Spleen (tissue), 11 donors: Measurements from ENCODE around the gene HIGD1B. TPM values are rescaled to one million over a fixed set of nuclear protein-coding genes. Genes with fewer than 3 reads are reported as not detected.

Experiments used
- DNase-seq: peaks from one replicate; pipeline ENCODE4 v3.0.0-alpha.2; 2020
- H3K27ac ChIP-seq, 8 donors: fragments of 200-600 bp; sonication (generic) in 7 of 8; 1 replicate in 4 of 8; 2 replicates in 4 of 8; pipeline versions ENCODE4 v1.5.0 to v1.8.0; 2016 to 2021; ENCODE audit warnings: inconsistent platforms in 4 of 8, mild to moderate bottlenecking in 4 of 8, moderate library complexity in 1 of 8
- H3K27me3 ChIP-seq, 7 donors: fragments of 200-600 bp; sonication (generic) in 6 of 7; replicated peaks in 1 of 7; 1 replicate in 4 of 7; 2 replicates in 3 of 7; pipeline versions ENCODE4 v1.5.0 to v1.8.0; 2016 to 2021; ENCODE audit warnings: inconsistent platforms in 3 of 7, mild to moderate bottlenecking in 1 of 7
- H3K36me3 ChIP-seq, 6 donors: fragments of 200-600 bp; sonication (generic) in 5 of 6; 1 replicate in 4 of 6; 2 replicates in 2 of 6; pipeline versions ENCODE4 v1.5.0 to v1.8.0; 2016 to 2021; ENCODE audit warnings: inconsistent platforms in 2 of 6
- H3K4me1 ChIP-seq, 6 donors: fragments of 200-600 bp; sonication (generic) in 5 of 6; 1 replicate in 3 of 6; 2 replicates in 3 of 6; pipeline versions ENCODE4 v1.5.0 to v1.8.0; 2016 to 2021; ENCODE audit warnings: inconsistent platforms in 3 of 6
- H3K4me3 ChIP-seq, 8 donors: fragments of 200-600 bp; sonication (generic) in 7 of 8; 1 replicate in 4 of 8; 2 replicates in 4 of 8; pipeline versions ENCODE4 v1.5.0 to v1.8.0; 2016 to 2021; ENCODE audit warnings: inconsistent platforms in 4 of 8, mild to moderate bottlenecking in 4 of 8, moderate library complexity in 2 of 8
- H3K9me3 ChIP-seq, 8 donors: fragments of 200-600 bp; sonication (generic) in 7 of 8; 1 replicate in 4 of 8; 2 replicates in 4 of 8; pipeline versions ENCODE4 v1.5.0 to v1.8.0; 2016 to 2021; ENCODE audit warnings: inconsistent platforms in 4 of 8
- CTCF ChIP-seq, 11 experiments: fragments of 200-600 bp in 7 of 11; fragments of 450-650 bp in 4 of 11; sonication (generic) in 4 of 11; IDR thresholded peaks in 8 of 11; conservative IDR thresholded peaks in 3 of 11; 1 replicate in 7 of 11; 2 replicates in 4 of 11; pipeline versions ENCODE4 v1.4.0 to v1.8.0; 2016 to 2021; ENCODE audit warnings: antibody characterized with exemption in 11 of 11, inconsistent platforms in 4 of 11, mild to moderate bottlenecking in 1 of 11
- POLR2A ChIP-seq, 3 donors: fragments of 450-650 bp; IDR thresholded peaks; one replicate each; pipeline ENCODE4 v1.5.1; 2017; ENCODE audit warnings: antibody characterized with exemption in 3 of 3, mild to moderate bottlenecking in 1 of 3
- POLR2AphosphoS5 ChIP-seq, 3 donors: sonication (generic); formaldehyde crosslinking; IDR thresholded peaks; one replicate each; pipeline ENCODE4 v1.5.1; 2017; ENCODE audit warnings: antibody characterized with exemption in 3 of 3
- WGBS, 5 donors: extraction: QIAGEN DNeasy Blood & Tissue Kit in 3 of 5; methylation state at CpG; one replicate each; pipeline versions ENCODE4 v1.1.5 to v1.1.7; 2013 to 2018; 5-methylcytosine and 5-hydroxymethylcytosine counted together
- intact Hi-C: fragments of 100-400 bp; cut with DNase I; formaldehyde crosslinking; loops from one replicate; pipeline ENCODE4 v1.15.0; 2023; ENCODE audit warnings: low total_unique reads
- polyA plus RNA-seq, 3 donors: library from polyadenylated mRNA; stranded (reverse); fragments of 200-250 nt; gene quantifications; one replicate each; pipeline ENCODE4 v1.2.1, GENCODE V29; 2013
- total RNA-seq, 7 donors: library from RNA; depleted of rRNA in 3 of 7; stranded (reverse); fragments of >200 nt in 3 of 7; fragmentation: NEBNext Ultra II Directional in 4 of 7; extraction: Animal tissue kit (Norgen Biotek cat#: 25700) in 4 of 7; gene quantifications; one replicate each; pipeline versions ENCODE4 v1.1.0 to v1.2.1, GENCODE V29; 2016 to 2021
- donor health status: healthy with polysubstance abuse.
- donor health status: DM: no; HTN: no; CAD: no; lungs with moderate emphysema.
- donor health status: DM: no; HTN: no; CAD: no.
- donor health status: Bipolar disorder and iron deficiency.
- donor health status: healthy.
- donor health status: DM: no; HTN: no; CAD: no.
- donor health status: DM: yes; HTN: yes; CAD: no.

The HIGD1B gene
- total and polyA plus RNA-seq, 10 donors, result 0.38 to 1.7 TPM; not detected in 8

- DNase-seq, result no peak
- Histone ChIP-seq H3K4me1 (no peaks in the 10 kb centered on the region), H3K4me3 (no peak overlapping the region), H3K36me3 (no peaks in the 10 kb centered on the region), H3K27me3 (peaks cover 0 to 10% (median 0%) of the 10 kb centered on the region in 7 donors), H3K27ac (no peak overlapping the region), H3K9me3 (no peaks in the 10 kb centered on the region)
- TF ChIP-seq POLR2A (IDR thresholded peaks at IDR 0.05) (no peak), CTCF (IDR thresholded peaks at IDR 0.05 in 8 of 11, conservative IDR thresholded peaks at IDR 0.05 in 3 of 11) (no peak), POLR2AphosphoS5 (IDR thresholded peaks at IDR 0.05) (no peak)
- WGBS, 5 donors, result 64 to 77% (median 72%) methylated on average over 4 of the region's 4 CpGs
- intact Hi-C loops, result no loop called here
These were observed 7.4 kb upstream of the HIGD1B start for GRCh38 chr17:44840274-44840673.

- 60 to 80% (median 68%) methylated on average over 3 of the region's 3 CpGs for WGBS, 5 donors
- H3K27me3 ChIP-seq, result peaks cover 0 to 3% (median 0%) of the 10 kb centered on the region in 7 donors
- H3K27ac ChIP-seq, result no peak overlapping the region
- no peak for TF ChIP-seq CTCF (IDR thresholded peaks at IDR 0.05 in 8 of 11, conservative IDR thresholded peaks at IDR 0.05 in 3 of 11)
- no peak for TF ChIP-seq POLR2A (IDR thresholded peaks at IDR 0.05)
- TF ChIP-seq POLR2AphosphoS5 (IDR thresholded peaks at IDR 0.05), result no peak
- DNase-seq, result no peak
- no peaks in the 10 kb centered on the region for H3K36me3 ChIP-seq
- H3K4me1 ChIP-seq, result no peaks in the 10 kb centered on the region
- no peaks in the 10 kb centered on the region for H3K9me3 ChIP-seq
- no peak overlapping the region for H3K4me3 ChIP-seq
- intact Hi-C loops, result no loop called here
These were observed 6.7 kb upstream of the HIGD1B start for GRCh38 chr17:44840936-44841335.

GRCh38 chr17:44842748-44843147 lies 4.9 kb upstream of the HIGD1B start:
- intact Hi-C loops, result no loop called here
- H3K36me3 ChIP-seq, result no peaks in the 10 kb centered on the region
- no peaks in the 10 kb centered on the region for H3K27me3 ChIP-seq
- no peak overlapping the region for H3K4me3 ChIP-seq
- TF ChIP-seq POLR2AphosphoS5 (IDR thresholded peaks at IDR 0.05) (no peak), POLR2A (IDR thresholded peaks at IDR 0.05) (no peak), CTCF (IDR thresholded peaks at IDR 0.05 in 8 of 11, conservative IDR thresholded peaks at IDR 0.05 in 3 of 11) (no peak)
- no peak for DNase-seq
- 58 to 64% (median 62%) methylated on average over 5 of the region's 5 CpGs for WGBS, 5 donors
- no peak overlapping the region for H3K27ac ChIP-seq
- H3K4me1 ChIP-seq, result no peaks in the 10 kb centered on the region
- no peaks in the 10 kb centered on the region for H3K9me3 ChIP-seq

GRCh38 chr17:44844390-44844830 lies 3.3 kb upstream of the HIGD1B start:
- WGBS, 5 donors, result 65 to 86% (median 83%) methylated on average over 1 of the region's 1 CpG
- peak; percentile 1 for DNase-seq
- peaks cover 0 to 6% (median 0%) of the 10 kb centered on the region in 6 donors for H3K36me3 ChIP-seq

More at GRCh38 chr17:44844390-44844830, 3.3 kb upstream of the HIGD1B start:
- Histone ChIP-seq H3K4me3 (no peak overlapping the region), H3K27ac (no peak overlapping the region), H3K9me3 (no peaks in the 10 kb centered on the region), H3K27me3 (no peaks in the 10 kb centered on the region), H3K4me1 (no peaks in the 10 kb centered on the region)
- TF ChIP-seq POLR2A (IDR thresholded peaks at IDR 0.05), result no peak
- TF ChIP-seq POLR2AphosphoS5 (IDR thresholded peaks at IDR 0.05), result no peak
- no peak for TF ChIP-seq CTCF (IDR thresholded peaks at IDR 0.05 in 8 of 11, conservative IDR thresholded peaks at IDR 0.05 in 3 of 11)
- intact Hi-C loops, result no loop called here
